ENCODE measurements around the gene ZNF362. TPM values are rescaled to one million over a fixed set of nuclear protein-coding genes. Genes with fewer than 3 reads are reported as not detected.
A peak's percentile ranks its signal among the peaks of the same experiment; 100 is the strongest.

The ZNF362 gene
- total RNA-seq, 1 experiment from 2014 or later = 1.2 TPM

DNA sequence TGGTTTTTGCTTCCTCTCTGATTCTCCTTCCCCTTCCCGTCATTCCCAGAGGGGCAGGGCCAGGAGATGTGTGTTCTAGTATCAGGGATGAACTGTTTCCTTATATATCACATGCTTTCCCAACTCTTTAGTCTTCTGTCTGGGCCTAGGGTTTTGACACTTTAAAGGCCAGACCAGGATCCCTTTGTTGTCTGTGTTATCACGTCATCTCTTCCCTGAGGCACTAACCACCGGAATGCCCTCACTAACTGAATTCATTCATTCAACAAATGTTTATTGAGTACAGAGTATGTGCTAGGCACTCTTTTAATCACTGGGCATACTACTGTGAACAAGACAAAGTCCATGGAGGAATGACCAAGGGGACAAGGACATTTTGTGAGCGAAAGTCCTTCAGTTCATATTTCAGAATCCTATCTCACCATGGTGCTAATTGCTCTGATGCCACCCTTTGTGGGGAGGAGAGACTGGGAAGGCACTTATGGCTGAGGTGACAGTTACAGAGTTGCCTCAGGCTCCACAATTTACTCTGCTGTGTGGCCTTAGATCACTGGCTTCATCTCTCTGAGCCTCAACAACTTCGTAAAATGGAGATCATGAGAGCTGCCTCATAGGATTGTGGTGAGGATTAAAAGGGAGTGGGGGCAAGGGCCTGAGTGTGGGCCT, 12.0 kb upstream of the ZNF362 start:
- DNase-seq (ENCODE audit: low spot score) = no peak

DNA sequence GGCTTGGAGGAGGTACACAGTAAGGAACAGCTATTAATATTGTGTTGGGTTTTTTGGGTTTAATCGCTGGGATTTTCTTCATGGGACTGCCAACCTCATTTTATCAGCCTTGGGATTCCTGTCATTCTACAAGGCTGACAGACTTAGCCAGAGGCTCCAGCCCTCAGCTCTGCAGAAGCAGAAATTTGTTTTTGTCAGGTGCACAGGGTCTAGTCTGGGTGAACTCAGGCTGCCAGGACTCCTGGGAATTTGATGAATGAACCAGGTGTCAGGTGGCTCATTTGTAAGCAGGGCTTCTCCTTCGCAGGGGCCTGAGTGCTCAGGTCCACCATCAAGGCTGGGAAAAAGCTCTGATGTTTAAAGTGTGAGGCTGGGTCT, 11.5 kb upstream of the ZNF362 start:
- no peak for DNase-seq (ENCODE audit: low spot score)

- no peak for DNase-seq (ENCODE audit: low spot score)
Observed at GRCh38 chr1:33246171-33246570, 10.1 kb upstream of the ZNF362 start.

GRCh38 chr1:33247545-33247944, 8.7 kb upstream of the ZNF362 start:
- no peak for DNase-seq (ENCODE audit: low spot score)

- no peak for DNase-seq (ENCODE audit: low spot score)
Observed at GRCh38 chr1:33248244-33248643, 8.0 kb upstream of the ZNF362 start.

GRCh38 chr1:33249422-33249821, 6.9 kb upstream of the ZNF362 start:
- DNase-seq (ENCODE audit: low spot score) = no peak

DNA sequence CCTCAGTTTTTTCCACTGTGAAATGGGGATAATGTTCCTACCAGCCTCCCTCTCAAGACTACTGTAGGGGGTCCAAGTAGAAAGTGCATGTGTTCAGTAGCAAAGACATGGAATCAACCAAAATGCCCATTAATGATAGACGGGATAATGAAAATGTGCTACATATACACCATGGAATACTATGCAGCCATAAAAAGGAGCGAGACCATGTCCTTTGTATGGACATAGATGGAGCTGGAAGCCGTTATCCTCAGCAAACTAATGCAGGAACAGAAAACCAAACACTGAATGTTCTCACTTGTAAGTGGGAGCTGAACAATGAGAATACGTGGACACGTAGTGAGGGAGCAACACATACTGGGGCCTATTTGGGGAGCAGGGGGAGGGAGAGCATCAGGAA, 6.1 kb upstream of the ZNF362 start:
- DNase-seq (ENCODE audit: low spot score) = no peak

- DNase-seq (ENCODE audit: low spot score) = no peak
Observed at GRCh38 chr1:33250724-33251123, 5.6 kb upstream of the ZNF362 start.

DNA sequence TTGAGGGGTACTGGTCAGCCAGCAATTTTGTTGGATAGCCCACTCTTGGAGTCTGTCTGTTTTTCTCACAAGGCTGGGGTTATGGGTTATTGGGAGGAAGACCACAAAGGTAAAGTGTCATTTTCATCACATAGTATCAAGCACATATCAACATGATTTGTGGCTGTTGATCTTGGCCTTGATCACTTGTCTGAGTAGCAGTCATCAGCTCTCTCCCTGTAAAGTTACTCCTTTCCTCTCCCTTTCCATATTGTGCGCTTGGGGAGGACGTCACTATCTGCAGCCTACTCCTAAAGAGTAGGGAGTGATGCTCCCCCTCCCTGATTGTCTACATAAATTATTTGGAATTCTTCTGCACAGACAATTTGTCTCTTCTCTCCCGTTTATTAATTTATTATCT, 1.8 kb upstream of the ZNF362 start:
- no peak for DNase-seq (ENCODE audit: low spot score)

GRCh38 chr1:33255347-33256220, 708 bp upstream of the ZNF362 start:
- DNase-seq (ENCODE audit: low spot score) = peak; percentile 44

DNA sequence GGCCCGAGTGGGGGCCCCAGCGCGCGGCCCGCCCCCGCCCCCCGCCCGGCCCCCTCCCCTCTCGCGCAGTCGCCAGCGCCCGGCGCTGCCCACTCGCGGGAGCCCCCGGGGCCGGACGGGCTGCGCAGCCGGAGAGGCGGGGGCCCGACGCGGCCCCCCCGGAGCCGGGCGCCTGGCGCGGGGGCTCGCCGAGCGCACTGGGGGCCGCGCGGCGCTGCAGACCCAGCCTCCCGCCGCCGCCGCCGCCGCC, 146 bp upstream of the ZNF362 start:
- no peak for DNase-seq (ENCODE audit: low spot score)

GRCh38 chr1:33257207-33257771, 997 bp downstream of the ZNF362 start:
- DNase-seq (ENCODE audit: low spot score) = no peak

GRCh38 chr1:33257772-33258712, 1.8 kb downstream of the ZNF362 start:
- no peak for DNase-seq (ENCODE audit: low spot score)

- DNase-seq (ENCODE audit: low spot score) = no peak
Observed at GRCh38 chr1:33258788-33259274, 2.5 kb downstream of the ZNF362 start.

DNA sequence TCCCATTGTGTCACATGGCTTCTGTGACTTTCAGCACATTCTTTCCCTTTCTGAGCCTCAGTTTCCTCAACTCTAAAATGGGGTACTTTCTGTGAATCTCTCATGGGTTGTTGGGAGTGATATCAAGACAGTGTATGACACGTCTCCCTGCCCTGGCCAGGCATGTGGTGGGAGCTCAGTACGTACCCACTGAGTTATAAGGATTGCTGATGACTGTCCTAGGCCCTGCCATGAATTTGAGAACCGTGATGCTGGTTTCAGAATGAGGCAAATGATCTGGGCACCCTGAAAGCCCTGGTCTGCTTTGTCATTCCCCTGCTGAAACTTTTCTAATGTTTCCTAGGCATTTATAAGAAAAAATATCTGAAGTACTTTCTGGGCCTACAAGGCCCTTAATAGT, 3.6 kb downstream of the ZNF362 start:
- no peak for DNase-seq (ENCODE audit: low spot score)

DNA sequence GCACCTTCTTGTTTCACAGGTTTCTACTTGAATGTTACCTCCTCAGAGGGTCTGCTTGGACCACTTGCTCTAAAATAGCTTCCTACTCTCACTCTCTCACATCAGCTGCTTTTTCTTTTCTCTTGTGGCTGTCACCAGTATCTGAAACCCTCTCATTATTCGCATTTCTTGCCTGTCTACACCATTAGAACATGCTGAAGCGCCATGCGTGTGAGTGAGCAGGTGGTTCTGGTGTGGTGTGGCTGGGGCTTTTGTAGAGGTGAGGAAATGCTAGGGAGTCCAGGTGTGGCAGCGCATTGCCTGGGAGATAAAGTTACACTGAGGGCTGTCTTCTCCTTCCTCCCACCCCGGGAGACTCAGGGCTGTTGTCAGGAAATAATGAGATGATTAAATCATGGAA, 4.1 kb downstream of the ZNF362 start:
- no peak for DNase-seq (ENCODE audit: low spot score)

DNA sequence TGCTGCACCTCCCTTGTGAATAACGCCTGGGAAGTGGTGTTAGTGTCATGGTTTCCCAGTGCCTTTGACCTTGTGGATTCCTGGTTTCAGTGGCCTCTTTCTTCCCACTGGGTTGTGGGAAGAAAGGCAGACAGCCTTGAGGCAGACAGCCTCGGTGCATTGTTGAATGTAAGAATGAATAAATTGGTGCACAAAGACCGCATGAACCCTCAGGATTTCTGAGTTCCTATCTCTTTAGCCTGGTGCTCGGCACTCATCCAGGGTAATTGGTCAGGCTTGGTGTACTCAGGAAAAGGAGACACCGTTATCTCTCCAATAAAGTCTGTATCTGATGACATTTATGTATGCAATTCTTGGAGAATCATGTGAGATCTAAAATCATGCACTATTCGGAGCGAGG, 5.1 kb downstream of the ZNF362 start:
- no peak for DNase-seq (ENCODE audit: low spot score)

GRCh38 chr1:33263890-33264504, 7.7 kb downstream of the ZNF362 start:
- DNase-seq (ENCODE audit: low spot score) = no peak

DNA sequence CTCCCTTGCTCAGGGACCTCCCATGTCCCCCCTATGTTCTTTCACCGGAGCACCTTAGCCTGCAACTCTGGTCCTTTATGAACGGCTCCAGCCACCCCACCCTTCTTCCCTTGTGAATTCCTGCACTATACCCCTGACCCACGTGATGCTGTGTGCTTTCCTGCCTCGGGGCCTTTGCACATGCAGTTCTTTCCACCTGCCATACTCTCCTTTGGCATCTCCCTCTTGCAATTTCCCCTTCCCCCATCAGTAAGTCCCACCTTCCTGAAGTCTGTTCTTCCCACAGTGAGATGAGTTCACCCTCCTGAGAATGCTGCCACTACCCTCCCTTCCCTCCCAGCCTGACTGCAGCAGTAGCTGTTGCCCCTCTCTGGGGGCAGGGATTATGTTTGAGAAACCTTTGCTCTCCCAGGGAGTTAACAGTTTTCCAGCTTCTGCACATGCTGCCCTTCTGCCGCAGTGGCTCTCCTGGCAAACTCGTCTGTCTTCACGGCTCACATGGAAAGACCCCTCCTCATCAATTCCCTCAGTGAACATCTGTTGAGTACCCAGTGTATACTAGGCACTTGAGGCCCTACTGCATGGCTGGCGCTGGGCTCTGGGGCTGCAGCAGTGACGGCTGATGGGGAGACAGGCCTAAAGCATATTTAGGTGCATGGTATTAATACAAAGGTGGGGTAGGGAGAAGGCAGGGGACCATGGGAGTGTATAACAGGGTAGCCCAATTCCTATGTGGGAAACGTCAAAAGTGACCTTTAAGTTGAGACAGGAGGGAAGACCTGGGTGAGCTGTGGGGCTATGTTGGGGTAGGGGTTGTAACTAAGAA, 9.7 kb downstream of the ZNF362 start:
- no peak for DNase-seq (ENCODE audit: low spot score)

- no peak for DNase-seq (ENCODE audit: low spot score)
Observed at GRCh38 chr1:33266766-33267165, 10.5 kb downstream of the ZNF362 start.
